Measurements from ENCODE around the gene TBCD.

DNA sequence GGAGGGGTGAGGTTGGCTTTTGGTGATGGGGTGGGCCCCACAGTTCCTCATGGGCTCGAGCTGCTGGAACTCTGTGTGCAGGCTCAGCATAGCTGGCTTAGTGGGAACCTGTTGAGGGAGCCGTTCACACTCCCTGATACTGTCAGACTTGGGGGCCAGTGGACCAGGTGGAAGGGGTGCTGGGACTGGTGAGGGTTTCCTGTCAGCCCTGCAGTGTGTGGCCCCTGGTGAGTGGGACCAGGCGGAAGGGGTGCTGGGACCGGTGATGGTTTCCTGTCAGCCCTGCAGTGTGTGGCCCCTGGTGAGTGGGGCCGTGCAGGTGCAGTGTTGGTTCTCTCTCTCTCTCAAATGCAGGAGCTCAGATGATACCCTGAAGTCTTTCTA is 133.1 kb downstream of the TBCD start:
- TF ChIP-seq NFRKB (IDR thresholded peaks at IDR 0.05) = no peak
- TF ChIP-seq FOXM1 (IDR thresholded peaks at IDR 0.05; ENCODE audit: borderline replicate concordance) = no peak
- no peak for TF ChIP-seq SUZ12 (IDR thresholded peaks at IDR 0.05)
- no peak for TF ChIP-seq TARDBP (IDR thresholded peaks at IDR 0.05)
- TF ChIP-seq BHLHE40 (IDR thresholded peaks at IDR 0.05; ENCODE audit: borderline replicate concordance) = no peak
- no peak for TF ChIP-seq L3MBTL2 (conservative IDR thresholded peaks at IDR 0.05)
- TF ChIP-seq ZNF384 (IDR thresholded peaks at IDR 0.05) = no peak
- no peak for TF ChIP-seq ELF4 (IDR thresholded peaks at IDR 0.05)
- no peak for TF ChIP-seq FOXA1 (IDR thresholded peaks at IDR 0.05)
- no peak for TF ChIP-seq FOXK2 (IDR thresholded peaks at IDR 0.05)
- TF ChIP-seq ARNT (IDR thresholded peaks at IDR 0.05) = no peak
- no peak for TF ChIP-seq SP1 (IDR thresholded peaks at IDR 0.05)

All from HEK293T (cell line).